ENCODE data around the gene MYO7A.

DNA sequence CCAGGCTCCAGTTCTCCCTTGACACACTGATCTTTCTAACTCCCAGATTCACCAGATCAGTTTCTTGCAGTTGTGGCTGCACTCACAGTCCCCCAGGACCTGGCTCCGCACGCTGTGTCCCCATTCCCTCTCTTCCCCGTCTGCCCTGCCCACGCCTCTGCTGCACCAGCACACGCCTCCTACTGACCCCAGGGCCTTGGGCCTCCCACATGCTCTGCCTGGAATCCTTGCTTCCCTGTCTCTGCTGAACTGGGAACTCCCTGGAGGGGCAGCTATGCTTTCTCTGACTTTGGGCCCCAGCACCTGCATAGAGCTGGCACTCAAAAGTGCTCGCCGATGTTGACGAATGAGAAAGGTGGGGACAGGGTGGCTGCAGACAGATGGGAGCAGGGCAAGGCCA, 68.9 kb downstream of the MYO7A start:
- TF ChIP-seq CTCF (IDR thresholded peaks at IDR 0.05), result no peak
- TF ChIP-seq EZH2 (IDR thresholded peaks at IDR 0.05; ENCODE audit: borderline replicate concordance, insufficient read depth, low read depth, low read length, poor library complexity, severe bottlenecking), result no peak
